ENCODE results near the gene ZNF740. TPM values are rescaled to one million over a fixed set of nuclear protein-coding genes. Genes with fewer than 3 reads are reported as not detected.
"Not testable (repeated sequence)": the region's sequence is repeated elsewhere in the genome, so short reads cannot be mapped to it uniquely, and the experiment has no call there.

The ZNF740 gene
- total RNA-seq, 1 donor from 2014 or later, result 16.7 TPM

GRCh38 chr12:53200107-53200457 is 19.6 kb downstream of the ZNF740 start:
- Histone ChIP-seq H3K9ac (ENCODE audit: low read depth in 1 of 3, low read length in 3 of 3) (no peak overlapping the region), H3K27ac (ENCODE audit: low read depth, low read length) (no peak overlapping the region), H3K27me3 (ENCODE audit: control insufficient read depth in 3 of 3, insufficient read depth in 3 of 3, low read length in 3 of 3) (peaks cover 2 to 10% (median 7%) of the 10 kb centered on the region in 3 donors), H3K36me3 (ENCODE audit: control insufficient read depth in 3 of 3, insufficient read depth in 3 of 3, low read length in 3 of 3) (no peaks in the 10 kb centered on the region), H3K4me1 (ENCODE audit: control insufficient read depth in 3 of 3, insufficient read depth in 3 of 3, low read length in 3 of 3) (peaks cover 3 to 13% (median 12%) of the 10 kb centered on the region in 3 donors), H3K4me3 (ENCODE audit: low read length in 3 of 3) (no peak overlapping the region), H3K9me3 (ENCODE audit: control insufficient read depth in 3 of 3, low read length in 3 of 3) (no peaks in the 10 kb centered on the region)

- H3K9me3 ChIP-seq (ENCODE audit: control insufficient read depth in 3 of 3, low read length in 3 of 3), result no peaks in the 10 kb centered on the region
- peaks cover 3 to 15% (median 12%) of the 10 kb centered on the region in 3 donors for H3K4me1 ChIP-seq (ENCODE audit: control insufficient read depth in 3 of 3, insufficient read depth in 3 of 3, low read length in 3 of 3)
- H3K27ac ChIP-seq (ENCODE audit: low read depth, low read length), result no peak overlapping the region
- no peaks in the 10 kb centered on the region for H3K36me3 ChIP-seq (ENCODE audit: control insufficient read depth in 3 of 3, insufficient read depth in 3 of 3, low read length in 3 of 3)
- H3K27me3 ChIP-seq (ENCODE audit: control insufficient read depth in 3 of 3, insufficient read depth in 3 of 3, low read length in 3 of 3), result peaks cover under 1 to 9% (median 7%) of the 10 kb centered on the region in 3 donors
- H3K4me3 ChIP-seq (ENCODE audit: low read length in 3 of 3), result no peak overlapping the region
- no peak overlapping the region for H3K9ac ChIP-seq (ENCODE audit: low read depth in 1 of 3, low read length in 3 of 3)
Observed at GRCh38 chr12:53200458-53201176, 20.1 kb downstream of the ZNF740 start.

GRCh38 chr12:53201177-53201541 is 20.6 kb downstream of the ZNF740 start:
- peaks cover 8 to 20% (median 12%) of the 10 kb centered on the region in 3 donors for H3K4me1 ChIP-seq (ENCODE audit: control insufficient read depth in 3 of 3, insufficient read depth in 3 of 3, low read length in 3 of 3)
- no peak overlapping the region for H3K4me3 ChIP-seq (ENCODE audit: low read length in 3 of 3)
- no peak overlapping the region for H3K9ac ChIP-seq (ENCODE audit: low read depth in 1 of 3, low read length in 3 of 3)
- no peaks in the 10 kb centered on the region for H3K9me3 ChIP-seq (ENCODE audit: control insufficient read depth in 3 of 3, low read length in 3 of 3)
- H3K27ac ChIP-seq (ENCODE audit: low read depth, low read length), result no peak overlapping the region
- peaks cover 0 to 7% (median 7%) of the 10 kb centered on the region in 3 donors for H3K27me3 ChIP-seq (ENCODE audit: control insufficient read depth in 3 of 3, insufficient read depth in 3 of 3, low read length in 3 of 3)
- no peaks in the 10 kb centered on the region for H3K36me3 ChIP-seq (ENCODE audit: control insufficient read depth in 3 of 3, insufficient read depth in 3 of 3, low read length in 3 of 3)

- Histone ChIP-seq H3K4me1 (ENCODE audit: control insufficient read depth in 3 of 3, insufficient read depth in 3 of 3, low read length in 3 of 3) (peaks cover 12 to 21% (median 13%) of the 10 kb centered on the region in 3 donors), H3K36me3 (ENCODE audit: control insufficient read depth in 3 of 3, insufficient read depth in 3 of 3, low read length in 3 of 3) (no peaks in the 10 kb centered on the region)
Observed at GRCh38 chr12:53201639-53202038, 21.1 kb downstream of the ZNF740 start.

GRCh38 chr12:53202316-53202715 is 21.8 kb downstream of the ZNF740 start:
- H3K27ac ChIP-seq (ENCODE audit: low read depth, low read length); H3K27me3 ChIP-seq (ENCODE audit: control insufficient read depth in 3 of 3, insufficient read depth in 3 of 3, low read length in 3 of 3): not testable (repeated sequence)
- H3K4me1 ChIP-seq (ENCODE audit: control insufficient read depth in 3 of 3, insufficient read depth in 3 of 3, low read length in 3 of 3), result peaks cover 9 to 22% (median 13%) of the 10 kb centered on the region in 3 donors

More at GRCh38 chr12:53201639-53202038, 21.1 kb downstream of the ZNF740 start:
- Histone ChIP-seq H3K4me3 (ENCODE audit: low read length in 3 of 3) (no peak overlapping the region), H3K27me3 (ENCODE audit: control insufficient read depth in 3 of 3, insufficient read depth in 3 of 3, low read length in 3 of 3) (peaks cover 0 to 7% (median 7%) of the 10 kb centered on the region in 3 donors), H3K9me3 (ENCODE audit: control insufficient read depth in 3 of 3, low read length in 3 of 3) (no peaks in the 10 kb centered on the region), H3K27ac (ENCODE audit: low read depth, low read length) (no peak overlapping the region), H3K9ac (ENCODE audit: low read depth in 1 of 3, low read length in 3 of 3) (no peak overlapping the region)

GRCh38 chr12:53204351-53204750 is 23.8 kb downstream of the ZNF740 start:
- H3K4me3 ChIP-seq (ENCODE audit: low read length in 3 of 3), result no peak overlapping the region
- H3K9me3 ChIP-seq (ENCODE audit: control insufficient read depth in 3 of 3, low read length in 3 of 3), result no peaks in the 10 kb centered on the region
- no peak overlapping the region for H3K27ac ChIP-seq (ENCODE audit: low read depth, low read length)
- H3K9ac ChIP-seq (ENCODE audit: low read depth in 1 of 3, low read length in 3 of 3), result no peak overlapping the region
- peaks cover 10 to 32% (median 20%) of the 10 kb centered on the region in 3 donors for H3K4me1 ChIP-seq (ENCODE audit: control insufficient read depth in 3 of 3, insufficient read depth in 3 of 3, low read length in 3 of 3)
- H3K36me3 ChIP-seq (ENCODE audit: control insufficient read depth in 3 of 3, insufficient read depth in 3 of 3, low read length in 3 of 3), result no peaks in the 10 kb centered on the region
- H3K27me3 ChIP-seq (ENCODE audit: control insufficient read depth in 3 of 3, insufficient read depth in 3 of 3, low read length in 3 of 3), result no peaks in the 10 kb centered on the region

More at GRCh38 chr12:53202316-53202715, 21.8 kb downstream of the ZNF740 start:
- not testable (repeated sequence) for H3K36me3 ChIP-seq (ENCODE audit: control insufficient read depth in 3 of 3, insufficient read depth in 3 of 3, low read length in 3 of 3); H3K4me3 ChIP-seq (ENCODE audit: low read length in 3 of 3); H3K9me3 ChIP-seq (ENCODE audit: control insufficient read depth in 3 of 3, low read length in 3 of 3); H3K9ac ChIP-seq (ENCODE audit: low read depth in 1 of 3, low read length in 3 of 3)

- Histone ChIP-seq H3K9ac (ENCODE audit: low read depth in 1 of 3, low read length in 3 of 3) (no peak overlapping the region), H3K4me3 (ENCODE audit: low read length in 3 of 3) (peak overlapping the region in 1 of 3 donors; percentile 3), H3K36me3 (ENCODE audit: control insufficient read depth in 3 of 3, insufficient read depth in 3 of 3, low read length in 3 of 3) (peaks cover under 1 to 6% (median 4%) of the 10 kb centered on the region in 3 donors), H3K9me3 (ENCODE audit: control insufficient read depth in 3 of 3, low read length in 3 of 3) (no peaks in the 10 kb centered on the region), H3K4me1 (ENCODE audit: control insufficient read depth in 3 of 3, insufficient read depth in 3 of 3, low read length in 3 of 3) (peaks cover 8 to 32% (median 20%) of the 10 kb centered on the region in 3 donors), H3K27me3 (ENCODE audit: control insufficient read depth in 3 of 3, insufficient read depth in 3 of 3, low read length in 3 of 3) (no peaks in the 10 kb centered on the region), H3K27ac (ENCODE audit: low read depth, low read length) (peak overlapping the region; percentile 39)
Observed at GRCh38 chr12:53205747-53206419, 25.4 kb downstream of the ZNF740 start.

- peaks cover 8 to 32% (median 17%) of the 10 kb centered on the region in 3 donors for H3K4me1 ChIP-seq (ENCODE audit: control insufficient read depth in 3 of 3, insufficient read depth in 3 of 3, low read length in 3 of 3)
- H3K4me3 ChIP-seq (ENCODE audit: low read length in 3 of 3), result no peak within 1 kb of the TSS
- no peaks in the 10 kb centered on the region for H3K27me3 ChIP-seq (ENCODE audit: control insufficient read depth in 3 of 3, insufficient read depth in 3 of 3, low read length in 3 of 3)
- H3K9me3 ChIP-seq (ENCODE audit: control insufficient read depth in 3 of 3, low read length in 3 of 3), result no peaks in the 10 kb centered on the region
- H3K9ac ChIP-seq (ENCODE audit: low read depth in 1 of 3, low read length in 3 of 3), result peak within 1 kb of the TSS in 1 of 3 donors; percentile 44
- H3K27ac ChIP-seq (ENCODE audit: low read depth, low read length), result peak within 1 kb of the TSS; percentile 39
- peaks cover 11 to 17% (median 15%) of the 10 kb centered on the region in 3 donors for H3K36me3 ChIP-seq (ENCODE audit: control insufficient read depth in 3 of 3, insufficient read depth in 3 of 3, low read length in 3 of 3)
Observed at GRCh38 chr12:53207042-53207441, 26.5 kb downstream of the ZNF740 start, which contains the start of gene ITGB7. Gene ITGB7 (minus strand): TSS chr12:53207251. CDS start chr12:53200443, 6,808 bp downstream.

GRCh38 chr12:53208435-53208834 is 27.9 kb downstream of the ZNF740 start:
- Histone ChIP-seq H3K4me3 (ENCODE audit: low read length in 3 of 3) (no peak overlapping the region), H3K9ac (ENCODE audit: low read depth in 1 of 3, low read length in 3 of 3) (no peak overlapping the region), H3K27me3 (ENCODE audit: control insufficient read depth in 3 of 3, insufficient read depth in 3 of 3, low read length in 3 of 3) (no peaks in the 10 kb centered on the region), H3K9me3 (ENCODE audit: control insufficient read depth in 3 of 3, low read length in 3 of 3) (no peaks in the 10 kb centered on the region), H3K27ac (ENCODE audit: low read depth, low read length) (no peak overlapping the region), H3K4me1 (ENCODE audit: control insufficient read depth in 3 of 3, insufficient read depth in 3 of 3, low read length in 3 of 3) (peaks cover 10 to 36% (median 19%) of the 10 kb centered on the region in 3 donors), H3K36me3 (ENCODE audit: control insufficient read depth in 3 of 3, insufficient read depth in 3 of 3, low read length in 3 of 3) (peaks cover 21 to 30% (median 24%) of the 10 kb centered on the region in 3 donors)
